GM12878 (cell line): ENCODE data around the gene CASTOR1. TPM values are rescaled to one million over a fixed set of nuclear protein-coding genes. Genes with fewer than 3 reads are reported as not detected.

Source experiments
- ATAC-seq: fragments of 200-7000 bp; cut with Tn5 transposase; 3 replicates; pipeline ENCODE4 v1.9.1; 2020; ENCODE audit warnings: mild to moderate bottlenecking, moderate library complexity
- BruUV-seq: library from RNA; stranded (reverse); fragments of 400-500 nt; replicated peaks from 2 replicates; lab custom pipeline; 2021; lab: Mats Ljungman, UMichigan
- CTCF ChIA-PET: fragments of 300-600 bp; sonication (Branson Sonifier 250); formaldehyde crosslinking; extraction: SDS; loops from one replicate; lab custom pipeline; 2021; ENCODE audit warnings: inconsistent platforms; lab: Yijun Ruan, JAX
- POLR2A ChIA-PET: fragments of 350-600 bp; formaldehyde crosslinking; extraction: SDS; loops from one replicate; lab custom pipeline; 2021; ENCODE audit warnings: inconsistent platforms; lab: Charles Lee
- RAD21 ChIA-PET: fragments of 300-600 bp; sonication (Branson Sonifier 250); formaldehyde crosslinking; loops from one replicate; lab custom pipeline; 2023; ENCODE audit warnings: antibody characterized with exemption; ENCODE audit not compliant: unreplicated experiment; lab: Charles Lee
- SMC1A ChIA-PET: fragments of 300-600 bp; sonication (Branson Sonifier 250); formaldehyde crosslinking; loops from one replicate; lab custom pipeline; 2023; ENCODE audit not compliant: unreplicated experiment, uncharacterized antibody; lab: Charles Lee
- DNase-seq: peaks from one replicate; pipeline ENCODE4 v3.0.0-alpha.2; 2011; ENCODE audit warnings: low read depth, low spot score
- FAIRE-seq: peaks from 3 replicates; lab custom pipeline; 2011; peaks lifted over from hg19 to GRCh38; lab: Jason Lieb, UNC
- H2AFZ ChIP-seq: 2 replicates; pipeline ENCODE4 v1.6.0; 2011; ENCODE audit warnings: low read depth, low read length, control low read depth; ENCODE audit not compliant: control insufficient read depth
- H3K27ac ChIP-seq: 2 replicates; pipeline ENCODE4 v1.5.1; 2011; ENCODE audit warnings: control low read depth; ENCODE audit not compliant: control insufficient read depth, insufficient read depth
- H3K27me3 ChIP-seq, 2 experiments: replicated peaks in 1 of 2; 2 replicates each; pipeline versions ENCODE4 v1.6.0 to v1.6.1; 2011; ENCODE audit warnings: low read length in 1 of 2; ENCODE audit not compliant: control insufficient read depth in 2 of 2, insufficient read depth in 2 of 2
- H3K36me3 ChIP-seq, 2 experiments: 2 replicates each; pipeline ENCODE4 v1.5.1; 2011; ENCODE audit warnings: low read length in 1 of 2; ENCODE audit not compliant: control insufficient read depth in 2 of 2, insufficient read depth in 2 of 2
- H3K4me1 ChIP-seq: 2 replicates; pipeline ENCODE4 v1.6.1; 2011; ENCODE audit warnings: mild to moderate bottlenecking, low read length, moderate library complexity, mixed read lengths; ENCODE audit not compliant: control insufficient read depth, insufficient read depth
- H3K4me2 ChIP-seq: 2 replicates; pipeline ENCODE4 v1.6.0; 2011; ENCODE audit warnings: control low read depth; ENCODE audit not compliant: control insufficient read depth, insufficient read depth
- H3K4me3 ChIP-seq: fragments of 200-600 bp; sonication (generic); 2 replicates; pipeline ENCODE4 v1.5.1; 2016
- H3K79me2 ChIP-seq: 2 replicates; pipeline ENCODE4 v1.6.0; 2011; ENCODE audit warnings: low read length; ENCODE audit not compliant: control insufficient read depth, insufficient read depth
- H3K9ac ChIP-seq: 2 replicates; pipeline ENCODE4 v1.8.0; 2011; ENCODE audit warnings: low read length, control low read depth, mixed read lengths; ENCODE audit not compliant: control insufficient read depth, insufficient read depth
- H3K9me3 ChIP-seq: replicated peaks from 3 replicates; pipeline ENCODE4 v1.5.1; 2011; ENCODE audit warnings: mild to moderate bottlenecking, low read length; ENCODE audit not compliant: control insufficient read depth, insufficient read depth
- H4K20me1 ChIP-seq: 2 replicates; pipeline ENCODE4 v1.6.0; 2011; ENCODE audit not compliant: control insufficient read depth, insufficient read depth
- POLR2AphosphoS2 ChIP-seq: IDR thresholded peaks from 2 replicates; pipeline ENCODE4 v1.6.1; 2011; ENCODE audit warnings: low read depth, mild to moderate bottlenecking, low read length, improper control_type of control experiment, moderate library complexity
- ZNF207 ChIP-seq: fragments of 450-650 bp; IDR thresholded peaks from 2 replicates; pipeline ENCODE4 v1.6.1; 2014; ENCODE audit warnings: antibody characterized with exemption, mild to moderate bottlenecking, borderline replicate concordance
- WGBS: methylation state at CpG from one replicate; pipeline ENCODE4 v1.1.6; 2016; ENCODE audit warnings: low lambda C conversion rate; ENCODE audit not compliant: insufficient replicate concordance, insufficient coverage; ENCODE audit errors: missing lambda C conversion rate; 5-methylcytosine and 5-hydroxymethylcytosine counted together
- in situ Hi-C: fragments of 300-500 bp; cut with MboI; formaldehyde crosslinking; loops from 9 replicates; pipeline ENCODE4 v1.14.3; 2018; ENCODE audit warnings: mixed read lengths
- intact Hi-C: fragments of 100-400 bp; cut with micrococcal nuclease; formaldehyde crosslinking; loops from one replicate; pipeline ENCODE4 v1.14.2; 2022; ENCODE audit not compliant: unreplicated experiment
- polyA plus RNA-seq, 11 experiments: library from polyadenylated mRNA; depleted of rRNA in 4 of 11; unstranded in 6 of 11; stranded (reverse) in 5 of 11; fragments of >200 nt; fragmentation: Nextera tagmentation in 4 of 11; fragmentation: Illumina TruSeq in 1 of 11; extraction: Ambion mirVana in 4 of 11; extraction: Trizol in 1 of 11; gene quantifications; 1 replicate in 1 of 11; 2 replicates in 10 of 11; pipeline versions ENCODE4 v1.2.1 to v1.2.3, GENCODE V29; 2011 to 2016; ENCODE audit warnings: inconsistent platforms in 2 of 11, missing spikeins in 2 of 11, low read depth in 1 of 11
- total RNA-seq, 4 experiments: library from RNA; depleted of rRNA in 3 of 4; stranded (reverse); fragments of >200 nt in 3 of 4; fragmentation: Illumina TruSeq in 1 of 4; extraction: Trizol in 1 of 4; gene quantifications; 2 replicates each; pipeline versions ENCODE4 v1.2.1 to v1.2.3, GENCODE V29; 2013 to 2021
- TF ChIP-seq, protein P1 (sequence below): fragments of 450-650 bp; IDR thresholded peaks from 2 replicates; pipeline ENCODE4 v1.6.1; 2014; ENCODE audit warnings: mild to moderate bottlenecking
- TF ChIP-seq, protein P2 (sequence below): fragments of 450-650 bp; IDR thresholded peaks from 2 replicates; pipeline ENCODE4 v1.6.1; 2016; ENCODE audit warnings: mild to moderate bottlenecking, moderate library complexity, borderline replicate concordance

The CASTOR1 gene
- total and polyA plus RNA-seq, 10 of the 15 experiments (the other 5 are each of a cell fraction or from before 2014, with no cell fraction given) = 0.31 to 9.1 (median 3.3) TPM

DNA sequence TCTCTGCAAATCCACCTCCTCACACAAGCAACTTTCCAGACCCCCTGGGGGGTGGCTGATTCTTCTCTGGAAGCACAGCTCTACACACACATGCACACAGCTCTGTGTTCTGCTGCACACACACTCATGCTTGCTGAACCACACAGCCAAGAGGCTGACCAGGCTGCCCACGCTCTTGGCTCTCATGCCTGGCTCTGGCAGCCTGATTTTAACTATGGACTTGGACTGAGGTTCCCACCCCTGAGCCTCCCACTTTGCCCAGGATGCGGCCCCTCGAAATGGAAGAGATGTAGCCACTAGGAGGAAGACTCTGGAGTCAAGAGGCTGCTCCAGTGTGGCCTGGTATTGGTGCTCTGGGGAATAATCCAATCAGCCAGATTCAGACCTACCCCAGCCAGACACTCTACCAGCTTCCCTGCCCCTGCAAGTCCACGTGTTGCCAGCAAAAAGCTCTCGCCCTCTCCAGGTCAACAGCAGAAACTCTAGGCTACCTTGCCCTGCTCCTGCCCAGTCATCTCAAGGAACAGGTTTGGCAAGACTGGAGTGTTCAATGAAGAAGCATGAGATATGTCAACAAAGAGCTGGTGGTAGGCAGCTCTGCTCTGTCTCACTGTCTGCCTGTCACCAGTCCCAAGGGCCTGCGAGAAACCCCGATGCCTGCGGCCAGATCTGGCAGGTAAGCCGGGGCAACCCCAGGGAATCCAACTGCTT, 8.8 kb upstream of the CASTOR1 start (continued):
- TF ChIP-seq, protein P1, sequence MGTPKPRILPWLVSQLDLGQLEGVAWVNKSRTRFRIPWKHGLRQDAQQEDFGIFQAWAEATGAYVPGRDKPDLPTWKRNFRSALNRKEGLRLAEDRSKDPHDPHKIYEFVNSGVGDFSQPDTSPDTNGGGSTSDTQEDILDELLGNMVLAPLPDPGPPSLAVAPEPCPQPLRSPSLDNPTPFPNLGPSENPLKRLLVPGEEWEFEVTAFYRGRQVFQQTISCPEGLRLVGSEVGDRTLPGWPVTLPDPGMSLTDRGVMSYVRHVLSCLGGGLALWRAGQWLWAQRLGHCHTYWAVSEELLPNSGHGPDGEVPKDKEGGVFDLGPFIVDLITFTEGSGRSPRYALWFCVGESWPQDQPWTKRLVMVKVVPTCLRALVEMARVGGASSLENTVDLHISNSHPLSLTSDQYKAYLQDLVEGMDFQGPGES = no peak
- TF ChIP-seq ZNF207 = no peak
- TF ChIP-seq, all 136 proteins: peak for 0

DNA sequence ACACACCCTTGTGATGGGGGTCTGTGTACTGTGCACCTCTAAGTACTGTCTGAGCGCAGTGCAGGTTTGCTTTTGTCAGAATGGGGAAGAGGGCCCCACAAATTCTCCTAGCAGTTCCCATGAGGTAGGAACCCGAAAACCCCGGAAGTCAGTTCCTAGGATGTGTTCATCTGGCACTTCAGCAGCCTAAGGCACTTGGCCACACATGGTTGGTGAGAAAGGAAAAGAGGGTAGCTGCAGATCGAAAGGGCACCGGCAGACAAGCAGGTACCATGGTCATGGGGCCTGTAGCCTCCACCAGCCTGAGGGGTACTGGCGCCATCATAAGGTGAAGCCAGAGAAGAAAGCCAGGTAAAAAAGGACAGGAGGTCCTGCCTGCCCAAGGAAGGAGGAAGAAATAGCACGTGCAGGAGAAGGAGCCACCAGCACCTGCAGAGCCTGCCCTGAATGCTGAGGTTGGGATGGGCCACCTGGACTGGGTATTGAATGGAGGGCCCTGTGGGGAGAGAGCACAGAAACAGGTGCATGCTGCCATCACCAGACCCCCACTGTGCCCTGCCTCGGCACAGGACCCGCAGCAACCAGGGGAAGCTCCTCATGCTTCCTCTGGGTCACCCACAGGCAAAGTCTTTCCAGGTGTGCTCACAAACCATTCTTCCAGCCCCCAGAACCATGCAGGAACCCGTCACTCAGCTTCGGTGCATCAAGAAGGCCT, 8.1 kb upstream of the CASTOR1 start:
- no peak for DNase-seq
- no peak for TF ChIP-seq POLR2AphosphoS2
- TF ChIP-seq, protein P2, sequence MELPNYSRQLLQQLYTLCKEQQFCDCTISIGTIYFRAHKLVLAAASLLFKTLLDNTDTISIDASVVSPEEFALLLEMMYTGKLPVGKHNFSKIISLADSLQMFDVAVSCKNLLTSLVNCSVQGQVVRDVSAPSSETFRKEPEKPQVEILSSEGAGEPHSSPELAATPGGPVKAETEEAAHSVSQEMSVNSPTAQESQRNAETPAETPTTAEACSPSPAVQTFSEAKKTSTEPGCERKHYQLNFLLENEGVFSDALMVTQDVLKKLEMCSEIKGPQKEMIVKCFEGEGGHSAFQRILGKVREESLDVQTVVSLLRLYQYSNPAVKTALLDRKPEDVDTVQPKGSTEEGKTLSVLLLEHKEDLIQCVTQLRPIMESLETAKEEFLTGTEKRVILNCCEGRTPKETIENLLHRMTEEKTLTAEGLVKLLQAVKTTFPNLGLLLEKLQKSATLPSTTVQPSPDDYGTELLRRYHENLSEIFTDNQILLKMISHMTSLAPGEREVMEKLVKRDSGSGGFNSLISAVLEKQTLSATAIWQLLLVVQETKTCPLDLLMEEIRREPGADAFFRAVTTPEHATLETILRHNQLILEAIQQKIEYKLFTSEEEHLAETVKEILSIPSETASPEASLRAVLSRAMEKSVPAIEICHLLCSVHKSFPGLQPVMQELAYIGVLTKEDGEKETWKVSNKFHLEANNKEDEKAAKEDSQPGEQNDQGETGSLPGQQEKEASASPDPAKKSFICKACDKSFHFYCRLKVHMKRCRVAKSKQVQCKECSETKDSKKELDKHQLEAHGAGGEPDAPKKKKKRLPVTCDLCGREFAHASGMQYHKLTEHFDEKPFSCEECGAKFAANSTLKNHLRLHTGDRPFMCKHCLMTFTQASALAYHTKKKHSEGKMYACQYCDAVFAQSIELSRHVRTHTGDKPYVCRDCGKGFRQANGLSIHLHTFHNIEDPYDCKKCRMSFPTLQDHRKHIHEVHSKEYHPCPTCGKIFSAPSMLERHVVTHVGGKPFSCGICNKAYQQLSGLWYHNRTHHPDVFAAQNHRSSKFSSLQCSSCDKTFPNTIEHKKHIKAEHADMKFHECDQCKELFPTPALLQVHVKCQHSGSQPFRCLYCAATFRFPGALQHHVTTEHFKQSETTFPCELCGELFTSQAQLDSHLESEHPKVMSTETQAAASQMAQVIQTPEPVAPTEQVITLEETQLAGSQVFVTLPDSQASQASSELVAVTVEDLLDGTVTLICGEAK = no peak
- TF ChIP-seq, all 136 proteins: peak for 0
- SMC1A ChIA-PET = no interaction called here
- 93% methylated on average over 11 of the region's 11 CpGs for WGBS
- Histone ChIP-seq H3K4me1 (peaks cover 6% of the 10 kb centered on the region), H3K4me2 (no peak overlapping the region), H3K79me2 (peaks cover 1% of the 10 kb centered on the region; the same call in 1 of the 2 replicates), H3K27me3 (no peaks in the 10 kb centered on the region), H4K20me1 (no peaks in the 10 kb centered on the region), H3K27ac (no peak overlapping the region), H3K9ac (no peak overlapping the region), H3K4me3 (no peak overlapping the region), H3K36me3 (peaks cover 15 to 49% of the 10 kb centered on the region in 2 experiments; a peak in 3 of 4 replicates), H2AFZ (no peak overlapping the region), H3K9me3 (no peaks in the 10 kb centered on the region)
- in situ Hi-C loops (no loop called here), intact Hi-C loops (no loop called here)
- POLR2A ChIA-PET = no interaction called here
- no TSS peak for BruUV-seq
- CTCF ChIA-PET = no interaction called here
- FAIRE-seq = no peak
- RAD21 ChIA-PET = no interaction called here
- no peak for ATAC-seq
